ENCODE measurements around the gene TPST1. TPM values are rescaled to one million over a fixed set of nuclear protein-coding genes. Genes with fewer than 3 reads are reported as not detected.

Gene TPST1
- total and polyA plus RNA-seq, 9 of the 15 experiments (the other 6 are each of a cell fraction or from before 2014, with no cell fraction given): 0.15 to 2.2 (median 0.53) TPM

GRCh38 chr7:66164356-66164755 is 40.8 kb upstream of the TPST1 start:
- no peaks in the 10 kb centered on the region for H3K79me2 ChIP-seq (ENCODE audit: control insufficient read depth, insufficient read depth, low read length)
- no peak for FAIRE-seq

GRCh38 chr7:66167773-66168387 is 37.3 kb upstream of the TPST1 start:
- POLR2A ChIA-PET: no interaction called here
- no peak overlapping the region for H3K9ac ChIP-seq (ENCODE audit: insufficient read depth in 1 of 2, low read depth in 2 of 2, low read length in 2 of 2)
- no TSS peak for BruUV-seq (replicated peaks)
- WGBS (ENCODE audit: insufficient coverage, low coverage, missing lambda C conversion rate): 15% methylated on average over 7 of the region's 7 CpGs
- no peak overlapping the region for H2AFZ ChIP-seq (ENCODE audit: low read depth, low read length)
- peaks cover 2 to 11% of the 10 kb centered on the region in 2 experiments; a peak in 2 of 5 replicates for H3K27me3 ChIP-seq (ENCODE audit: control insufficient read depth in 2 of 2, insufficient read depth in 2 of 2, low read length in 2 of 2)
- H3K36me3 ChIP-seq (ENCODE audit: control insufficient read depth, insufficient read depth, low read length): no peaks in the 10 kb centered on the region
- in situ Hi-C loops (cut with MboI) (no loop called here), intact Hi-C loops (cut with micrococcal nuclease) (no loop called here)
- H3K27ac ChIP-seq (ENCODE audit: extremely low read depth, low read depth, low read length): no peak overlapping the region
- no peak for ATAC-seq
- no peaks in the 10 kb centered on the region for H3K9me3 ChIP-seq (replicated peaks; ENCODE audit: control insufficient read depth, insufficient read depth, low read depth, low read length)
- H3K4me2 ChIP-seq (ENCODE audit: insufficient read depth, low read length): no peak overlapping the region
- no peaks in the 10 kb centered on the region for H4K20me1 ChIP-seq (replicated peaks; ENCODE audit: control insufficient read depth, insufficient read depth, low read length)
- no peaks in the 10 kb centered on the region for H3K9me1 ChIP-seq (ENCODE audit: control insufficient read depth, insufficient read depth, low read length)
- peak; percentile 23 for FAIRE-seq
- TF ChIP-seq FOS (IDR thresholded peaks at IDR 0.05; ENCODE audit: extremely low read depth, insufficient read length) (no peak), NFIC (IDR thresholded peaks at IDR 0.05) (peak; percentile 89), ZNF24 (IDR thresholded peaks at IDR 0.05) (0 out of 2 replicates have a peak, but pooled peaks have one; percentile 10), SPI1 (IDR thresholded peaks at IDR 0.05; ENCODE audit: borderline replicate concordance, low read depth, low read length) (peak; percentile 73; the same call in 1 of the 2 replicates), STAT6 (CRISPR knock-in tag; IDR thresholded peaks at IDR 0.05) (no peak), FOXA3 (CRISPR knock-in tag; conservative IDR thresholded peaks at IDR 0.05 in 1 of 2, IDR thresholded peaks at IDR 0.05 in 1 of 2) (peak in 1 of 2 experiments; percentile 81; a peak in 2 of 4 replicates), TEAD1 (CRISPR knock-in tag; IDR thresholded peaks at IDR 0.05) (0 out of 4 replicates have a peak, but pooled peaks of 1 of the 2 experiments have one; percentile 32), GATAD2B (IDR thresholded peaks at IDR 0.05; ENCODE audit: borderline replicate concordance) (no peak), ZNF655 (CRISPR knock-in tag; IDR thresholded peaks at IDR 0.05) (no peak), NFE2 (IDR thresholded peaks at IDR 0.05; ENCODE audit: low read depth) (0 out of 2 replicates have a peak, but pooled peaks have one; percentile 6), MAFF (IDR thresholded peaks at IDR 0.05; ENCODE audit: low read length) (no peak)
- no peaks in the 10 kb centered on the region for H3K4me1 ChIP-seq (replicated peaks in 1 of 2; ENCODE audit: control insufficient read depth in 2 of 2, insufficient read depth in 2 of 2, low read length in 2 of 2)
- CTCF ChIA-PET (ENCODE audit: low intra/inter-chr PET ratio): no interaction called here
- no peak overlapping the region for H3K4me3 ChIP-seq
- H3K79me2 ChIP-seq (ENCODE audit: control insufficient read depth, insufficient read depth, low read length): no peaks in the 10 kb centered on the region
- DNase-seq (ENCODE audit: extremely low read depth in 1 of 4, low spot score in 3 of 4): no peak

More at GRCh38 chr7:66164356-66164755, 40.8 kb upstream of the TPST1 start:
- no peak overlapping the region for H3K27ac ChIP-seq (ENCODE audit: extremely low read depth, low read depth, low read length)
- H3K4me3 ChIP-seq: no peak overlapping the region
- WGBS (ENCODE audit: insufficient coverage, low coverage, missing lambda C conversion rate): 34% methylated on average over 7 of the region's 7 CpGs
- POLR2A ChIA-PET: interaction anchor here (0.6 kb wide), 1 partner anchor 173 kb away, joined by 3 read pairs; no protein-coding TSS in a partner anchor
- no peaks in the 10 kb centered on the region for H3K36me3 ChIP-seq (ENCODE audit: control insufficient read depth, insufficient read depth, low read length)
- DNase-seq (ENCODE audit: extremely low read depth in 1 of 4, low spot score in 3 of 4): no peak
- in situ Hi-C loops (cut with MboI): no loop called here
- no peaks in the 10 kb centered on the region for H3K9me3 ChIP-seq (replicated peaks; ENCODE audit: control insufficient read depth, insufficient read depth, low read depth, low read length)
- no peak overlapping the region for H3K9ac ChIP-seq (ENCODE audit: insufficient read depth in 1 of 2, low read depth in 2 of 2, low read length in 2 of 2)
- no peak overlapping the region for H3K4me2 ChIP-seq (ENCODE audit: insufficient read depth, low read length)
- H2AFZ ChIP-seq (ENCODE audit: low read depth, low read length): no peak overlapping the region
- CTCF ChIA-PET (ENCODE audit: low intra/inter-chr PET ratio): no interaction called here
- no peaks in the 10 kb centered on the region for H3K27me3 ChIP-seq (ENCODE audit: control insufficient read depth in 2 of 2, insufficient read depth in 2 of 2, low read length in 2 of 2)
- H3K9me1 ChIP-seq (ENCODE audit: control insufficient read depth, insufficient read depth, low read length): no peaks in the 10 kb centered on the region
- ATAC-seq: no peak
- H3K4me1 ChIP-seq (replicated peaks in 1 of 2; ENCODE audit: control insufficient read depth in 2 of 2, insufficient read depth in 2 of 2, low read length in 2 of 2): no peaks in the 10 kb centered on the region
- no peaks in the 10 kb centered on the region for H4K20me1 ChIP-seq (replicated peaks; ENCODE audit: control insufficient read depth, insufficient read depth, low read length)
- TF ChIP-seq CEBPG (CRISPR knock-in tag; IDR thresholded peaks at IDR 0.05): no peak
- TF ChIP-seq CEBPG (tag; conservative IDR thresholded peaks at IDR 0.05 in 1 of 2, IDR thresholded peaks at IDR 0.05 in 1 of 2): 0 out of 4 replicates have a peak, but pooled peaks of 1 of the 2 experiments have one; percentile 2
- TF ChIP-seq ARID1B (IDR thresholded peaks at IDR 0.05): no peak
- BruUV-seq (replicated peaks): no TSS peak
- intact Hi-C loops (cut with micrococcal nuclease): no loop called here

Measured in K562 (cell line).